Pancreas (tissue), 10 donors: ENCODE results near the gene ABR. TPM values are rescaled to one million over a fixed set of nuclear protein-coding genes. Genes with fewer than 3 reads are reported as not detected.

Experiments used
- ATAC-seq, 4 donors: fragments of 200-7000 bp; cut with Tn5 transposase; one replicate each; pipeline versions ENCODE4 v1.8.0 to v1.9.1; 2020; ENCODE audit warnings: mild to moderate bottlenecking in 4 of 4, moderate library complexity in 4 of 4
- DNase-seq, 6 donors: peaks; one replicate each; pipeline ENCODE4 v3.0.0-alpha.2; 2020
- FAIRE-seq: peaks from 2 replicates; lab custom pipeline; 2012; peaks lifted over from hg19 to GRCh38; lab: Jason Lieb, UNC
- H3K27ac ChIP-seq, 4 donors: fragments of 200-600 bp; sonication (generic); 1 replicate in 3 of 4; 2 replicates in 1 of 4; pipeline versions ENCODE4 v1.5.0 to v1.8.0; 2020
- H3K27me3 ChIP-seq, 4 donors: fragments of 200-600 bp; one replicate each; pipeline ENCODE4 v1.8.0; 2021
- H3K36me3 ChIP-seq, 3 donors: fragments of 200-600 bp; sonication (generic) in 1 of 3; one replicate each; pipeline versions ENCODE4 v1.5.0 to v1.8.0; 2020 to 2021
- H3K4me1 ChIP-seq, 3 donors: fragments of 200-600 bp; one replicate each; pipeline ENCODE4 v1.8.0; 2021
- H3K4me3 ChIP-seq, 4 donors: fragments of 200-600 bp; sonication (generic) in 2 of 4; one replicate each; pipeline versions ENCODE4 v1.5.0 to v1.8.0; 2020 to 2021
- H3K9me3 ChIP-seq, 4 donors: fragments of 200-600 bp; one replicate each; pipeline ENCODE4 v1.8.0; 2021
- WGBS, 2 donors: extraction: QIAGEN DNeasy Blood & Tissue Kit; methylation state at CpG; one replicate each; pipeline ENCODE4 v1.1.7; 2013; 5-methylcytosine and 5-hydroxymethylcytosine counted together
- intact Hi-C, 3 donors: fragments of 100-400 bp; cut with DNase I; formaldehyde crosslinking; loops; one replicate each; pipeline versions ENCODE4 v1.11.1 to v1.14.2; 2022
- polyA plus RNA-seq, 2 donors: library from polyadenylated mRNA; stranded (reverse); fragments of 200-250 nt; gene quantifications; one replicate each; pipeline ENCODE4 v1.2.3, GENCODE V29; 2013
- total RNA-seq, 6 donors: library from RNA; stranded (reverse); fragmentation: NEBNext Ultra II Directional in 4 of 6; extraction: Animal tissue kit (Norgen Biotek cat#: 25700) in 4 of 6; gene quantifications; one replicate each; pipeline versions ENCODE4 v1.2.1 to v1.2.4, GENCODE V29; 2021 to 2023
- TF ChIP-seq, protein P1 (sequence below), 4 donors: fragments of 200-600 bp; sonication (generic) in 3 of 4; IDR thresholded peaks; one replicate each; pipeline versions ENCODE4 v1.5.0 to v1.8.0; 2021; ENCODE audit warnings: antibody characterized with exemption in 4 of 4
- donor health status: healthy with polysubstance abuse.
- donor health status: DM: no; HTN: no; CAD: no; lungs with moderate emphysema.
- donor health status: DM: no; HTN: no; CAD: no.
- donor health status: control.
- donor health status: control.
- donor health status: Bipolar disorder and iron deficiency.
- donor health status: DM: yes; HTN: yes; CAD: no.
- donor health status: DM: no; HTN: no; CAD: no.
- donor health status: DM: no; HTN: no; CAD: no.
- donor health status: DM: yes; HTN: yes; CAD: no.

Gene ABR
- total and polyA plus RNA-seq, 8 donors = 15.4 to 65.7 (median 28.4) TPM

DNA sequence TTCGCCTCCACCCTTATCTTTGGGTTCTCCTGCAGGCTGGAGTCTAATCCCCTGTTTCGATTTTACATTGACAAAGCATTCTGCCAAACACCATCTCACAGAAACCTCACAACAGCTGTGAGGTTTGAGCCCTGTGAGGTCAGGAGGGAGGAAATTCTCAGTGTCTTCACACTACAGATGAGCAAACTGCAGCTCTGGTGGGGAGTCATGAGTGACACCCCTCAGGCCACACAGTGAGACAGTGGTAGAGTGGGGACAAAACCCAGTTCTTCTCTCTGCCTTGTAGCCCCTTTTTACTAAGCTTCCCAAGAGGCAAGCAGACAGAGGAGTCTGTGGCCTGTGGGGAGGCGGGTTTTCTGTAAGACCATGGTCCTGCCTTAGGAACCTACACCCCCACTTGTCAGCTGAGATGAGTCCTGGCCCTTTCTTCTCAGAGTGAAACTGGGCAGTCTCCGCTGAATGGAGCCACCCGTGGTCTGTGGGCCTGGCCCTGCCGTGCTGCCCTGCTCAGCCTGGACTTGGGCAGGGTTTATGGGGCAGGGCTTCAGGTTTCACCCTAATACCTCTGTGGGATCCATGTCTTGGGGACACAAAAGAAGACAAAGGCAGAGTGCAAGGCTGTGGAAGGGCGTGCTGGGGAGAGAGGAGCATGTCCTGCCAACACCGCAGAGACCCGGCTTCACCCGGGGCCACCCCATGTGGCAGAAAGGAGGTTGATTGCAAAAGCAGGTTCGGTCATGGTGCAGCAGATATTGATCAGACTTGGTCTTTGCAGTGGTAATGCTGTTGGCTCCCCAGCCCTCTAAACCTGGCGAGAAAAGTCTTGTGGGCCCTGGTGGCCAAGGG lies 59.0 kb downstream of the ABR start:
- Histone ChIP-seq H3K9me3 (no peaks in the 10 kb centered on the region), H3K27ac (no peak overlapping the region), H3K27me3 (no peaks in the 10 kb centered on the region), H3K36me3 (no peaks in the 10 kb centered on the region), H3K4me1 (peaks cover 0 to 9% (median 0%) of the 10 kb centered on the region in 3 donors), H3K4me3 (no peak overlapping the region)
- FAIRE-seq (no peak), DNase-seq (no peak), ATAC-seq (no peak)
- intact Hi-C loops = loop anchor here in 1 of 3 donors (5.0 kb wide), 1 partner anchor 66 kb away; no protein-coding TSS in a partner anchor
- TF ChIP-seq, protein P1, sequence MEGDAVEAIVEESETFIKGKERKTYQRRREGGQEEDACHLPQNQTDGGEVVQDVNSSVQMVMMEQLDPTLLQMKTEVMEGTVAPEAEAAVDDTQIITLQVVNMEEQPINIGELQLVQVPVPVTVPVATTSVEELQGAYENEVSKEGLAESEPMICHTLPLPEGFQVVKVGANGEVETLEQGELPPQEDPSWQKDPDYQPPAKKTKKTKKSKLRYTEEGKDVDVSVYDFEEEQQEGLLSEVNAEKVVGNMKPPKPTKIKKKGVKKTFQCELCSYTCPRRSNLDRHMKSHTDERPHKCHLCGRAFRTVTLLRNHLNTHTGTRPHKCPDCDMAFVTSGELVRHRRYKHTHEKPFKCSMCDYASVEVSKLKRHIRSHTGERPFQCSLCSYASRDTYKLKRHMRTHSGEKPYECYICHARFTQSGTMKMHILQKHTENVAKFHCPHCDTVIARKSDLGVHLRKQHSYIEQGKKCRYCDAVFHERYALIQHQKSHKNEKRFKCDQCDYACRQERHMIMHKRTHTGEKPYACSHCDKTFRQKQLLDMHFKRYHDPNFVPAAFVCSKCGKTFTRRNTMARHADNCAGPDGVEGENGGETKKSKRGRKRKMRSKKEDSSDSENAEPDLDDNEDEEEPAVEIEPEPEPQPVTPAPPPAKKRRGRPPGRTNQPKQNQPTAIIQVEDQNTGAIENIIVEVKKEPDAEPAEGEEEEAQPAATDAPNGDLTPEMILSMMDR (IDR thresholded peaks at IDR 0.05) = no peak
- WGBS, 2 donors = 68 to 78% methylated on average over 12 of the region's 12 CpGs

DNA sequence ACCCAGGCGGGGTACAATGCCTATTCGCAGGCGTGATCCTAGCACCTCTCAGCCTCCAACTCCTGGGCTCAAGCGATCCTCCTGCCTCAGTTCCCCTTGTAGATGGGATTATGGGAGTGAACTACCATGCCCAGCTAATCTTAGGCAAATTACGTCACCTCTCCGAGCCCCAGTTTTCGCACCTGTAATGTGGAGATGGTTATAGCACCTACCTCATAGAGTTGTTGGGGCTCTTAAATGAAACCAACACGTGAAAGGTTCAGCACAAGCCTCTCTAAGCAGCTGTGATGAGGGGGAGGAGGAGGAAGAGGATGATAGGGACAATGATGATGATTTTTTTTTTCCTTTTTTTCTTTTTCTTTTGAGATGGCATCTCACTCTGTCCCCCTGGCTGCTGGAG lies 59.9 kb downstream of the ABR start:
- H3K27ac ChIP-seq = no peak overlapping the region
- WGBS, 2 donors = 44 to 67% methylated on average over 8 of the region's 8 CpGs
- no peak for DNase-seq
- FAIRE-seq = no peak
- no peaks in the 10 kb centered on the region for H3K36me3 ChIP-seq
- H3K4me3 ChIP-seq = no peak overlapping the region
- H3K27me3 ChIP-seq = no peaks in the 10 kb centered on the region
- intact Hi-C loops = loop anchor here in 1 of 3 donors (5.0 kb wide), 1 partner anchor 67 kb away; no protein-coding TSS in a partner anchor
- no peaks in the 10 kb centered on the region for H3K9me3 ChIP-seq
- peaks cover 0 to 16% (median 0%) of the 10 kb centered on the region in 3 donors for H3K4me1 ChIP-seq
- TF ChIP-seq, protein P1 (IDR thresholded peaks at IDR 0.05) = no peak
- ATAC-seq = no peak

- Histone ChIP-seq H3K4me1 (peaks cover 0 to 8% (median 0%) of the 10 kb centered on the region in 3 donors), H3K4me3 (no peak overlapping the region), H3K9me3 (no peaks in the 10 kb centered on the region), H3K27me3 (no peaks in the 10 kb centered on the region), H3K27ac (no peak overlapping the region), H3K36me3 (no peaks in the 10 kb centered on the region)
- WGBS, 2 donors = 62 to 77% methylated on average over 12 of the region's 12 CpGs
- intact Hi-C loops = no loop called here
- FAIRE-seq (no peak), DNase-seq (no peak), ATAC-seq (no peak)
- TF ChIP-seq, protein P1 (IDR thresholded peaks at IDR 0.05) = no peak
Measured at GRCh38 chr17:1116602-1117001, 63.2 kb downstream of the ABR start.

- DNase-seq (no peak), FAIRE-seq (no peak), ATAC-seq (no peak)
- H3K27me3 ChIP-seq = no peaks in the 10 kb centered on the region
- H3K36me3 ChIP-seq = no peaks in the 10 kb centered on the region
- H3K4me1 ChIP-seq = peaks cover 0 to 25% (median 0%) of the 10 kb centered on the region in 3 donors
- 83 to 90% methylated on average over 10 of the region's 10 CpGs for WGBS, 2 donors
- no peak overlapping the region for H3K27ac ChIP-seq
- TF ChIP-seq, protein P1 (IDR thresholded peaks at IDR 0.05) = no peak
- no peaks in the 10 kb centered on the region for H3K9me3 ChIP-seq
- H3K4me3 ChIP-seq = no peak overlapping the region
- intact Hi-C loops = no loop called here
Measured at GRCh38 chr17:1112875-1113274, 66.9 kb downstream of the ABR start.
